ENCODE data around the gene SNAPC4.

Gene SNAPC4

DNA sequence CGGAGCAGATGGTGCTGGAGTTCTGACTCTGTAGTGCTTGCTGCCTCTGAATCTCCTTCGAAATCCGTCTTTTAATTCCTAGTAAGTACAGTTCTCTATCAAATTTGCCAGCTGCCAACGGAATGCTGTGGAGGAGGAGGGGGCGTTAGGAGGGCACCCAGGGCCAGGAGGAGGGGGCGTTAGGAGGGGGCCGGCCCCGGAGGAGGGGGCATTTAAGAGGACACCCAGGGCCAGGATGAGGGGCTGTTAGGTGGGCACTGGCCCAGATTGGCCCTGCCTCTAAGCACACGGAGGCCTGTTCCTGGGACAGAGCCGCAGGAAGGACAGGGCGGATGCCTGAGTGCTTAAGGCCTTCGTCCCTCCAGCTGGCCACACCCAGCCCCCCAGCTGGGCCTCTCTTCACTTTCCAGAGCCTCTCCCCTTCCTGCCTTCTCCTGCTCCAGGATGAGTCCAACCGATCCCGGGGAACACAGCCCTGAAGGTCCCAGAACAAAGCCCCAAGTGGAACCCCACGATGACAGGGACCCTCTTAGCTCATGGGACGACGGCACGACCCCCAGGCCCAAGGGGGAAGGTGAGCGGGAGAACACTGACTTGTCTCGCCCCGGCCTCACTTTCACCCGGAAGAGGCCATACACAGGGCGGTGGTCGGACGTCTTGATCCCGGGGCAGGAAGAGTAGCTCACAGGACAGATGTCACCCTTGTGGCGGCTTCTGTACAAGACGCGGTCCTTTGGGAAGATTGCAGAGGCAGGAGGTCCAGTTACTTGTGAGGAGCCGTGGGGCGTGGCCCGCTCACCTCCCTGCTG, 29.9 kb upstream of the SNAPC4 start:
- TF ChIP-seq, protein P1, sequence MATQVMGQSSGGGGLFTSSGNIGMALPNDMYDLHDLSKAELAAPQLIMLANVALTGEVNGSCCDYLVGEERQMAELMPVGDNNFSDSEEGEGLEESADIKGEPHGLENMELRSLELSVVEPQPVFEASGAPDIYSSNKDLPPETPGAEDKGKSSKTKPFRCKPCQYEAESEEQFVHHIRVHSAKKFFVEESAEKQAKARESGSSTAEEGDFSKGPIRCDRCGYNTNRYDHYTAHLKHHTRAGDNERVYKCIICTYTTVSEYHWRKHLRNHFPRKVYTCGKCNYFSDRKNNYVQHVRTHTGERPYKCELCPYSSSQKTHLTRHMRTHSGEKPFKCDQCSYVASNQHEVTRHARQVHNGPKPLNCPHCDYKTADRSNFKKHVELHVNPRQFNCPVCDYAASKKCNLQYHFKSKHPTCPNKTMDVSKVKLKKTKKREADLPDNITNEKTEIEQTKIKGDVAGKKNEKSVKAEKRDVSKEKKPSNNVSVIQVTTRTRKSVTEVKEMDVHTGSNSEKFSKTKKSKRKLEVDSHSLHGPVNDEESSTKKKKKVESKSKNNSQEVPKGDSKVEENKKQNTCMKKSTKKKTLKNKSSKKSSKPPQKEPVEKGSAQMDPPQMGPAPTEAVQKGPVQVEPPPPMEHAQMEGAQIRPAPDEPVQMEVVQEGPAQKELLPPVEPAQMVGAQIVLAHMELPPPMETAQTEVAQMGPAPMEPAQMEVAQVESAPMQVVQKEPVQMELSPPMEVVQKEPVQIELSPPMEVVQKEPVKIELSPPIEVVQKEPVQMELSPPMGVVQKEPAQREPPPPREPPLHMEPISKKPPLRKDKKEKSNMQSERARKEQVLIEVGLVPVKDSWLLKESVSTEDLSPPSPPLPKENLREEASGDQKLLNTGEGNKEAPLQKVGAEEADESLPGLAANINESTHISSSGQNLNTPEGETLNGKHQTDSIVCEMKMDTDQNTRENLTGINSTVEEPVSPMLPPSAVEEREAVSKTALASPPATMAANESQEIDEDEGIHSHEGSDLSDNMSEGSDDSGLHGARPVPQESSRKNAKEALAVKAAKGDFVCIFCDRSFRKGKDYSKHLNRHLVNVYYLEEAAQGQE (IDR thresholded peaks at IDR 0.05; ENCODE audit: insufficient read depth in 1 of 2, low read depth in 2 of 2, low read length in 2 of 2), result no peak
- TF ChIP-seq SIN3A (IDR thresholded peaks at IDR 0.05; ENCODE audit: borderline replicate concordance, insufficient read depth, low read length) (no peak), TAF1 (IDR thresholded peaks at IDR 0.05; ENCODE audit: borderline replicate concordance, insufficient read depth, low read length) (no peak), FOXP2 (optimal IDR thresholded peaks at IDR 0.05; ENCODE audit: borderline replicate concordance, extremely low read depth, extremely low read length, insufficient read depth) (no peak)

DNA sequence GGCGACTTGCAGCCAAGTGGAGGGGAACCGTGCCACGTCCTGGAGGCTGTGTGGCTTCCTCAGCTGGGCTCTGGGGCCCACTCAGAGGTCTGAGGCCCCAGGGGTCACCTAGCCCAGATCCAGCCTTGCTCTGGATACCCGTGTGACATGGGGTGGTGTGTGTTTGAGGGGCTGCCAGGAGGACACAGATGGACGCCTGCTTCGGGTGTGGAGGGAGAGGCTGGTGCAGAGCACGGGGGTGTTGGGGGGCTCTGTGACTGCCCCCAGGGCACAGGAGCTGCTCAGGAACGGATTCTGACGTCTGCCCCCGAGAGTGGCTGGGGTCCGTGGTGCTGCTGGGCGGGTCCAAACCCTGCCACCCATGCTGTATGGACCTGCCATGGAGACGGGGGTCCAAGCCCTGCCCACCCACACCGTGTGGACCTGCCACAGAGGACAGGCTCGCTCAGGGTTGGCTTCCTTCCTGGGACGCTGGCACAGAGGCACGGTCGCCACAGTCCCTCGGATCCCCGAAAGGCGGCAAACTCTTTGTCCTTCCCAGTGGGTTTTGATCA, 29.2 kb upstream of the SNAPC4 start:
- TF ChIP-seq FOXP2 (optimal IDR thresholded peaks at IDR 0.05; ENCODE audit: borderline replicate concordance, extremely low read depth, extremely low read length, insufficient read depth), result no peak
- TF ChIP-seq, protein P1 (IDR thresholded peaks at IDR 0.05; ENCODE audit: insufficient read depth in 1 of 2, low read depth in 2 of 2, low read length in 2 of 2), result no peak

DNA sequence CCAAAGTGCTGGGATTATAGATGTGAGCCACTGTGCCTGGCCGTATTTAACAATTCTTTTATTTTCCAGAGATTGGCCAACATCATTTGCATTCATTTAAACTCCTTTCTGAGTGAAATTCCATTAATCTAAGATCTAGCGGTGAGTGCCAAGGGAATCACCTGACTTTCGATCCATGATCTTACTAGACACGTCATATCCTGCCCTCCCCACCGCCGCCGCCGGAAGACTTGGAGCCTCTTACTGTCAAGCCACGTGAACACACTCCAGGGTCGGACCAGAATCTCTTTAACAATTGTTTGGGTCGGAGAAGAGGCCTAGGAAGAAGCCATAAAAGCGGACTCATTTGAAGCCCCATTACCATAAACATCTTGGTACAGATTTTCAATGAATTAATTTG, 26.8 kb upstream of the SNAPC4 start:
- TF ChIP-seq SIN3A (IDR thresholded peaks at IDR 0.05; ENCODE audit: borderline replicate concordance, insufficient read depth, low read length) (no peak), FOXP2 (optimal IDR thresholded peaks at IDR 0.05; ENCODE audit: borderline replicate concordance, extremely low read depth, extremely low read length, insufficient read depth) (no peak), POLR2AphosphoS5 (IDR thresholded peaks at IDR 0.05; ENCODE audit: low read depth, low read length) (no peak), TAF1 (IDR thresholded peaks at IDR 0.05; ENCODE audit: borderline replicate concordance, insufficient read depth, low read length) (no peak)
- TF ChIP-seq, protein P1 (IDR thresholded peaks at IDR 0.05; ENCODE audit: insufficient read depth in 1 of 2, low read depth in 2 of 2, low read length in 2 of 2), result no peak

DNA sequence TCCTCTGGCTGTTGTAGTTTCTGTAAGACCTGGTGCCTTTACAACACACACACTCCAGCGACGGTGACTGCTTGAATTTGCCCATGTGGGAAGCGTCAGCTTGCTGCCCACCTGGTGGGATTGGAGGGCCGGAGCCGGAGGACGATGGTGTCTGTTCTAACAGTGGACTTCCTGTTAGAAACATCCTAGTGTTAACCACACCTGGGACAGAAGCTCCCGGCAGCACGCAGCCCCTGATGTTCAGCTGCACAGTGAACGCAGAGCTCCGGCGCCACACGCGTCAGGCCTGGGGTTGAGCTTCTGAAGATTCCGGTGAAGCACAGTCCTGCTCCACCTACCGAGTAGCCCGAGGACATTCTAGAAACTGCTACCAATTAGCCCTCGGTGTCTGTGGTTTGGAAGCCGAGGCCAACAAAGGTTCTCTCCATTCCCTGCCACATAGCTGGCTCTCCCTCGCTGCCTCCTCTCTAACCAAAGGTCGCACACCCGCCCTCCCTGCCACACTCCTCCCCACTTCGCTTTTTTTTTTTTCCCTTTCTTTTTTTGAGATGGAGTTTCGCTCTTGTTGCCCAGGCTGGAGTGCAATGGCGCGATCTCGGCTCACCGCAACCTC, 24.9 kb upstream of the SNAPC4 start:
- TF ChIP-seq, protein P1 (IDR thresholded peaks at IDR 0.05; ENCODE audit: insufficient read depth in 1 of 2, low read depth in 2 of 2, low read length in 2 of 2), result no peak
- TF ChIP-seq POLR2AphosphoS5 (IDR thresholded peaks at IDR 0.05; ENCODE audit: low read depth, low read length) (no peak), FOXP2 (optimal IDR thresholded peaks at IDR 0.05; ENCODE audit: borderline replicate concordance, extremely low read depth, extremely low read length, insufficient read depth) (no peak), SIN3A (IDR thresholded peaks at IDR 0.05; ENCODE audit: borderline replicate concordance, insufficient read depth, low read length) (no peak), TAF1 (IDR thresholded peaks at IDR 0.05; ENCODE audit: borderline replicate concordance, insufficient read depth, low read length) (no peak)
